IMR-90 (cell line): ENCODE measurements around the gene MPPED2. TPM values are rescaled to one million over a fixed set of nuclear protein-coding genes. Genes with fewer than 3 reads are reported as not detected.

Experiments
- ATAC-seq: fragments of 200-7000 bp; cut with Tn5 transposase; 2 replicates; pipeline ENCODE4 v1.9.1; 2020; ENCODE audit warnings: low read depth, mild to moderate bottlenecking, moderate library complexity
- BruUV-seq: library from RNA; stranded (reverse); fragments of 400-500 nt; replicated peaks from 2 replicates; lab custom pipeline; 2021; lab: Mats Ljungman, UMichigan
- CTCF ChIA-PET: fragments of 300-600 bp; formaldehyde crosslinking; extraction: SDS; loops from one replicate; lab custom pipeline; 2021; ENCODE audit warnings: antibody characterized with exemption; lab: Yijun Ruan, JAX
- POLR2A ChIA-PET: fragments of 300-600 bp; sonication (Branson Sonifier 250); formaldehyde crosslinking; loops from one replicate; lab custom pipeline; 2022; ENCODE audit warnings: antibody characterized with exemption; ENCODE audit not compliant: unreplicated experiment; lab: Charles Lee
- DNase-seq: peaks from one replicate; pipeline ENCODE4 v3.0.0; 2013
- H2AFZ ChIP-seq: replicated peaks from 2 replicates; pipeline ENCODE3; 2013; ENCODE audit warnings: low read length, mild to moderate bottlenecking; ENCODE audit not compliant: poor library complexity
- H2AK5ac ChIP-seq: 2 replicates; pipeline ENCODE4 v1.6.1; 2013; ENCODE audit warnings: low read depth, low read length, inconsistent platforms
- H2AK9ac ChIP-seq: replicated peaks from 2 replicates; pipeline ENCODE3; 2013; ENCODE audit warnings: mild to moderate bottlenecking, low read depth, low read length, moderate library complexity; ENCODE audit not compliant: poor library complexity
- H2BK120ac ChIP-seq: 2 replicates; pipeline ENCODE4 v1.6.1; 2013; ENCODE audit warnings: low read depth, low read length, inconsistent platforms
- H2BK15ac ChIP-seq: 3 replicates; pipeline ENCODE4 v1.6.1; 2013; ENCODE audit warnings: low read depth, low read length, inconsistent platforms
- H2BK20ac ChIP-seq: 2 replicates; pipeline ENCODE4 v1.6.1; 2013; ENCODE audit warnings: low read depth, mild to moderate bottlenecking, inconsistent platforms, low read length, moderate library complexity
- H2BK5ac ChIP-seq: 2 replicates; pipeline ENCODE4 v1.6.1; 2013; ENCODE audit warnings: mild to moderate bottlenecking, low read depth, low read length, inconsistent platforms; ENCODE audit not compliant: poor library complexity, severe bottlenecking
- H3K14ac ChIP-seq: replicated peaks from 2 replicates; pipeline ENCODE4 v1.6.1; 2013; ENCODE audit warnings: low read depth, low read length, inconsistent platforms
- H3K18ac ChIP-seq: 2 replicates; pipeline ENCODE4 v1.6.1; 2013; ENCODE audit warnings: low read depth, low read length, control low read depth
- H3K23ac ChIP-seq: 2 replicates; pipeline ENCODE4 v1.6.1; 2013; ENCODE audit warnings: low read depth, low read length, inconsistent platforms
- H3K27ac ChIP-seq: 2 replicates; pipeline ENCODE4 v1.5.1; 2013; ENCODE audit warnings: mild to moderate bottlenecking, control low read depth, low read length; ENCODE audit not compliant: insufficient read depth
- H3K27me3 ChIP-seq: 2 replicates; pipeline ENCODE4 v1.6.1; 2013; ENCODE audit warnings: low read length; ENCODE audit not compliant: control insufficient read depth, insufficient read depth
- H3K36me3 ChIP-seq: 2 replicates; pipeline ENCODE4 v1.6.1; 2013; ENCODE audit warnings: low read length, mixed read lengths; ENCODE audit not compliant: control insufficient read depth, insufficient read depth
- H3K4ac ChIP-seq: 2 replicates; pipeline ENCODE4 v1.6.1; 2013; ENCODE audit warnings: low read depth, low read length, inconsistent platforms
- H3K4me1 ChIP-seq: 2 replicates; pipeline ENCODE4 v1.6.1; 2013; ENCODE audit warnings: low read length, mixed read lengths; ENCODE audit not compliant: control insufficient read depth, insufficient read depth
- H3K4me2 ChIP-seq: 2 replicates; pipeline ENCODE4 v1.6.1; 2013; ENCODE audit warnings: low read depth, mild to moderate bottlenecking, control low read depth, low read length, moderate library complexity
- H3K4me3 ChIP-seq: 2 replicates; pipeline ENCODE4 v1.5.1; 2013; ENCODE audit warnings: low read depth, mild to moderate bottlenecking, control low read depth, low read length, moderate library complexity; ENCODE audit not compliant: insufficient read depth
- H3K56ac ChIP-seq: 2 replicates; pipeline ENCODE4 v1.6.1; 2013; ENCODE audit warnings: low read length, inconsistent platforms; ENCODE audit not compliant: insufficient read depth; ENCODE audit errors: extremely low read depth
- H3K79me1 ChIP-seq, 2 experiments: 2 replicates each; pipeline ENCODE4 v1.6.1; 2013; ENCODE audit warnings: low read length in 2 of 2, inconsistent platforms in 1 of 2, low read depth in 1 of 2
- H3K9ac ChIP-seq: 2 replicates; pipeline ENCODE4 v1.6.1; 2013; ENCODE audit warnings: low read depth, low read length, control low read depth
- H3K9me1 ChIP-seq: 2 replicates; pipeline ENCODE4 v1.6.1; 2013; ENCODE audit warnings: low read length, inconsistent platforms; ENCODE audit not compliant: insufficient read depth
- H3K9me3 ChIP-seq: 2 replicates; pipeline ENCODE4 v1.6.1; 2013; ENCODE audit warnings: low read length; ENCODE audit not compliant: control insufficient read depth, insufficient read depth
- H4K20me1 ChIP-seq: 2 replicates; pipeline ENCODE4 v1.6.1; 2013; ENCODE audit warnings: low read length, inconsistent platforms; ENCODE audit not compliant: insufficient read depth
- H4K5ac ChIP-seq: 2 replicates; pipeline ENCODE4 v1.6.1; 2013; ENCODE audit warnings: mild to moderate bottlenecking, low read depth, low read length, control low read depth
- H4K8ac ChIP-seq, 2 experiments: 2 replicates each; pipeline ENCODE4 v1.6.1; 2013; ENCODE audit warnings: low read depth in 2 of 2, low read length in 2 of 2, control low read depth in 1 of 2, inconsistent platforms in 1 of 2
- H4K91ac ChIP-seq: 2 replicates; pipeline ENCODE4 v1.6.1; 2013; ENCODE audit warnings: low read depth, low read length, inconsistent platforms; ENCODE audit not compliant: insufficient read depth
- ELK1 ChIP-seq: fragments of 150-350 bp; IDR thresholded peaks from 2 replicates; pipeline ENCODE4 v1.6.1; 2016; ENCODE audit warnings: low read depth, mild to moderate bottlenecking, low read length, moderate library complexity, borderline replicate concordance
- POLR2A ChIP-seq: IDR thresholded peaks from 2 replicates; pipeline ENCODE4 v1.6.1; 2012; ENCODE audit warnings: mild to moderate bottlenecking, low read depth, low read length
- USF2 ChIP-seq: fragments of 150-350 bp; IDR thresholded peaks from 2 replicates; pipeline ENCODE4 v1.6.1; 2017; ENCODE audit warnings: mild to moderate bottlenecking, antibody characterized with exemption, low read length, low read depth
- WGBS, 2 experiments: methylation state at CpG; one replicate each; pipeline versions ENCODE4 v1.1.5 to v1.1.7; 2013; ENCODE audit warnings: missing lambda C conversion rate in 2 of 2; ENCODE audit not compliant: insufficient read length in 1 of 2; ENCODE audit errors: extremely low coverage in 2 of 2; 5-methylcytosine and 5-hydroxymethylcytosine counted together
- dilution Hi-C: fragments of 300-500 bp; cut with HindIII; formaldehyde crosslinking; loops from one replicate; pipeline ENCODE4 v1.14.3; 2018; ENCODE audit warnings: low sequenced_read_pairs; ENCODE audit not compliant: unreplicated experiment
- in situ Hi-C: fragments of 300-500 bp; cut with MboI; formaldehyde crosslinking; loops from 3 replicates; pipeline ENCODE4 v1.14.3; 2019; ENCODE audit warnings: low sequenced_read_pairs, inconsistent platforms, mixed read lengths
- intact Hi-C: fragments of 100-400 bp; cut with micrococcal nuclease; formaldehyde crosslinking; loops from 2 replicates; pipeline ENCODE4 v1.10.0; 2022
- polyA plus RNA-seq, 3 experiments: library from polyadenylated mRNA; depleted of rRNA; stranded (reverse); fragments of >200 nt; gene quantifications; 2 replicates each; pipeline ENCODE4 v1.2.3, GENCODE V29; 2012; ENCODE audit warnings: low replicate concordance in 1 of 3
- total RNA-seq: library from RNA; depleted of rRNA; stranded (reverse); fragments of >200 nt; gene quantifications from 2 replicates; pipeline ENCODE4 v1.2.3, GENCODE V29; 2012
- TF ChIP-seq, protein P1 (sequence below): conservative IDR thresholded peaks from 2 replicates; pipeline ENCODE4 v1.5.1; 2012; ENCODE audit warnings: mild to moderate bottlenecking, low read depth, low read length, improper control_type of control experiment

The MPPED2 gene
- total and polyA plus RNA-seq, 2 of the 4 experiments (the other 2 are of a cell fraction): 0.10 TPM; not detected in 1

DNA sequence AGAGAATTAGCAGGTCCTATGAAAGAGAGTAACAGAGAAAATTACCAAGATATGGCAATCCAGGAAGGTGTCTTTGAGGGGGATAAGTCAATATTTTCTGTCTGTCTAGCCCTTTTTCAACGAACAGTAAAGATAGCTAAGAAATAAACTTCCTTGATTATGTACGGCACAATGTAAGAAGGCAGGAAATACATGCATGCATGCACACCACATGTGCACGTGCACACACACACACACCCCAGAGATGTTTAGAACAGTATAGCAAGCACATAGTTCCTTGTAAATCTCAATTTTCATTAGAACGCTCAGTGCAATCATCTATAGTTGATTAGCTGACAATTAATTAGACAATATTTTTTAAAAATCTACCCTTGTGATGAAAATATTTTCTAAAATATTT lies 74.7 kb downstream of the MPPED2 start:
- Histone ChIP-seq H2BK20ac (no peak overlapping the region), H3K4me3 (no peak overlapping the region), H2BK120ac (no peak overlapping the region), H3K9ac (no peak overlapping the region), H4K8ac (no peak overlapping the region), H4K20me1 (no peaks in the 10 kb centered on the region), H2AFZ (no peak overlapping the region), H3K9me3 (no peaks in the 10 kb centered on the region), H3K9me1 (no peaks in the 10 kb centered on the region), H4K91ac (no peak overlapping the region), H3K56ac (no peak overlapping the region), H3K27ac (no peak overlapping the region), H2BK15ac (no peak overlapping the region), H3K14ac (no peak overlapping the region), H3K4me2 (no peak overlapping the region), H2AK5ac (no peak overlapping the region), H2AK9ac (no peak overlapping the region), H3K23ac (no peak overlapping the region), H3K4ac (no peak overlapping the region), H3K4me1 (no peaks in the 10 kb centered on the region), H4K5ac (no peak overlapping the region), H3K27me3 (no peaks in the 10 kb centered on the region), H2BK5ac (no peak overlapping the region), H3K79me1 (no peaks in the 10 kb centered on the region), H3K36me3 (no peaks in the 10 kb centered on the region), H3K18ac (no peak overlapping the region)
- ChIA-PET POLR2A (no interaction called here), CTCF (no interaction called here)
- ATAC-seq: no peak
- no peak for TF ChIP-seq ELK1
- TF ChIP-seq, protein P1, sequence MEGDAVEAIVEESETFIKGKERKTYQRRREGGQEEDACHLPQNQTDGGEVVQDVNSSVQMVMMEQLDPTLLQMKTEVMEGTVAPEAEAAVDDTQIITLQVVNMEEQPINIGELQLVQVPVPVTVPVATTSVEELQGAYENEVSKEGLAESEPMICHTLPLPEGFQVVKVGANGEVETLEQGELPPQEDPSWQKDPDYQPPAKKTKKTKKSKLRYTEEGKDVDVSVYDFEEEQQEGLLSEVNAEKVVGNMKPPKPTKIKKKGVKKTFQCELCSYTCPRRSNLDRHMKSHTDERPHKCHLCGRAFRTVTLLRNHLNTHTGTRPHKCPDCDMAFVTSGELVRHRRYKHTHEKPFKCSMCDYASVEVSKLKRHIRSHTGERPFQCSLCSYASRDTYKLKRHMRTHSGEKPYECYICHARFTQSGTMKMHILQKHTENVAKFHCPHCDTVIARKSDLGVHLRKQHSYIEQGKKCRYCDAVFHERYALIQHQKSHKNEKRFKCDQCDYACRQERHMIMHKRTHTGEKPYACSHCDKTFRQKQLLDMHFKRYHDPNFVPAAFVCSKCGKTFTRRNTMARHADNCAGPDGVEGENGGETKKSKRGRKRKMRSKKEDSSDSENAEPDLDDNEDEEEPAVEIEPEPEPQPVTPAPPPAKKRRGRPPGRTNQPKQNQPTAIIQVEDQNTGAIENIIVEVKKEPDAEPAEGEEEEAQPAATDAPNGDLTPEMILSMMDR: no peak
- TF ChIP-seq USF2: no peak
- TF ChIP-seq POLR2A: no peak
- intact Hi-C loops (no loop called here), dilution Hi-C loops (no loop called here), in situ Hi-C loops (loop anchor here (5.0 kb wide), 1 partner anchor 51 kb away; no protein-coding TSS in a partner anchor)
- no TSS peak for BruUV-seq
- no peak for DNase-seq
- WGBS, 2 experiments: no CpG with 5 or more reads among the region's 4 CpGs
